Activated CD4-positive, alpha-beta T cell treated with anti-CD3 and anti-CD28 coated beads for 36 hours (primary cell): Measurements from ENCODE around the gene SH3GL1. TPM values are rescaled to one million over a fixed set of nuclear protein-coding genes. Genes with fewer than 3 reads are reported as not detected.

Source experiments
- ATAC-seq: fragments of 200-7000 bp; cut with Tn5 transposase; one replicate; pipeline ENCODE4 v1.10.0; 2021; ENCODE audit warnings: mild to moderate bottlenecking, moderate library complexity
- CTCF ChIA-PET: fragments of 350-600 bp; sonication (Branson Sonifier 250); formaldehyde crosslinking; loops from one replicate; lab custom pipeline; 2021; ENCODE audit warnings: antibody characterized with exemption; lab: Charles Lee
- POLR2A ChIA-PET: fragments of 350-600 bp; sonication (Branson Sonifier 250); formaldehyde crosslinking; loops from one replicate; lab custom pipeline; 2021; ENCODE audit warnings: antibody characterized with exemption, inconsistent platforms; lab: Charles Lee
- DNase-seq: peaks from one replicate; pipeline ENCODE4 v3.0.0-alpha.2; 2020
- H3K27ac Mint-ChIP-seq: one replicate; pipeline ENCODE4 v1.8.0; 2021; ENCODE audit warnings: mixed read lengths
- H3K27me3 Mint-ChIP-seq: one replicate; pipeline ENCODE4 v1.8.0; 2021; ENCODE audit warnings: mixed read lengths
- H3K36me3 Mint-ChIP-seq: one replicate; pipeline ENCODE4 v1.8.0; 2021; ENCODE audit warnings: low read depth, mixed read lengths
- H3K4me1 Mint-ChIP-seq: one replicate; pipeline ENCODE4 v1.8.0; 2021; ENCODE audit warnings: mixed read lengths
- H3K4me3 Mint-ChIP-seq: one replicate; pipeline ENCODE4 v1.8.0; 2021; ENCODE audit warnings: mild to moderate bottlenecking, moderate library complexity, mixed read lengths
- H3K9me3 Mint-ChIP-seq: one replicate; pipeline ENCODE4 v1.8.0; 2021; ENCODE audit warnings: low read depth, mixed read lengths
- intact Hi-C, 2 experiments: fragments of 100-400 bp; cut with DNase I in 1 of 2; cut with micrococcal nuclease in 1 of 2; formaldehyde crosslinking; loops; one replicate each; pipeline versions ENCODE4 v1.14.2 to v1.15.1; 2022 to 2024; cut with DNase I, micrococcal nuclease
- total RNA-seq, 2 experiments: library from RNA; stranded (reverse); gene quantifications; one replicate each; pipeline ENCODE4 v1.2.3, GENCODE V29; 2021

Gene SH3GL1
- total RNA-seq, 2 experiments from 2014 or later: 42.0 to 46.8 TPM

DNA sequence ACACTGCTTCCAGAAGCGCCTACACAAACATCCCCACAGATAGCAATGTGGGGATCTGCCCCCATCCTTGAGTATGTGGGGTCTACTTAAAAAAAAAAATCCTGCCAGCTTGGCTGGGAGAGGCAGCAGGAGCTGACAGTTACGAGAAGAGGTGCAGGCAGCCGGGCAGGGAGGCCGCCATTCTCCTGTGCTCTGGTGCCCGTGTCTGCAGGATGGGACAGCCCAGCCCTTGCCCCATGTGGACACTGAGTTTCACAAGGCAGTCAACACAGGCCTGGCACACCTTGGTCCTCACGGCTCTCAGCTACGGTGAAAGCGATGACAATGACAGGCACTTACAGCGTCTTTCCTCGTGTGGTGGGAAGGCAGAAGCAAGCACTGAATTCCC lies 33.0 kb downstream of the SH3GL1 start:
- H3K27ac Mint-ChIP-seq: peak overlapping the region; percentile 42
- ATAC-seq (no peak), DNase-seq (no peak)
- H3K27me3 Mint-ChIP-seq: no peaks in the 10 kb centered on the region
- ChIA-PET CTCF (interaction anchor here (0.6 to 3.4 kb wide), 2 partner anchors 15 to 55 kb away, joined by 3 to 16 read pairs; no protein-coding TSS in a partner anchor), POLR2A (interaction anchor here (0.7 kb wide), 1 partner anchor 266 kb away, joined by 3 read pairs; no protein-coding TSS in a partner anchor)
- intact Hi-C loops: no loop called here
- H3K36me3 Mint-ChIP-seq: peaks cover 6% of the 10 kb centered on the region
- H3K4me1 Mint-ChIP-seq: peaks cover 34% of the 10 kb centered on the region
- no peaks in the 10 kb centered on the region for H3K9me3 Mint-ChIP-seq
- no peak overlapping the region for H3K4me3 Mint-ChIP-seq

GRCh38 chr19:4366666-4367335 lies 33.5 kb downstream of the SH3GL1 start:
- peaks cover 34% of the 10 kb centered on the region for H3K4me1 Mint-ChIP-seq
- intact Hi-C loops: no loop called here
- ChIA-PET CTCF (interaction anchor here (0.6 to 3.4 kb wide), 2 partner anchors 14 to 55 kb away, joined by 3 to 16 read pairs; no protein-coding TSS in a partner anchor), POLR2A (no interaction called here)
- no peak overlapping the region for H3K4me3 Mint-ChIP-seq
- peaks cover 8% of the 10 kb centered on the region for H3K36me3 Mint-ChIP-seq
- DNase-seq (no peak), ATAC-seq (no peak)
- H3K27me3 Mint-ChIP-seq: no peaks in the 10 kb centered on the region
- H3K27ac Mint-ChIP-seq: peak overlapping the region; percentile 42
- H3K9me3 Mint-ChIP-seq: no peaks in the 10 kb centered on the region

- Mint-ChIP-seq H3K36me3 (peaks cover 8% of the 10 kb centered on the region), H3K27me3 (no peaks in the 10 kb centered on the region), H3K9me3 (no peaks in the 10 kb centered on the region), H3K27ac (peak overlapping the region; percentile 25), H3K4me1 (peaks cover 31% of the 10 kb centered on the region), H3K4me3 (no peak overlapping the region)
- CTCF ChIA-PET: interaction anchor here (3.4 kb wide), 1 partner anchor 13 kb away, joined by 16 read pairs; no protein-coding TSS in a partner anchor
- POLR2A ChIA-PET: no interaction called here
- DNase-seq (no peak), ATAC-seq (no peak)
- intact Hi-C loops: no loop called here
These were observed 34.3 kb downstream of the SH3GL1 start for GRCh38 chr19:4365791-4366665.

DNA sequence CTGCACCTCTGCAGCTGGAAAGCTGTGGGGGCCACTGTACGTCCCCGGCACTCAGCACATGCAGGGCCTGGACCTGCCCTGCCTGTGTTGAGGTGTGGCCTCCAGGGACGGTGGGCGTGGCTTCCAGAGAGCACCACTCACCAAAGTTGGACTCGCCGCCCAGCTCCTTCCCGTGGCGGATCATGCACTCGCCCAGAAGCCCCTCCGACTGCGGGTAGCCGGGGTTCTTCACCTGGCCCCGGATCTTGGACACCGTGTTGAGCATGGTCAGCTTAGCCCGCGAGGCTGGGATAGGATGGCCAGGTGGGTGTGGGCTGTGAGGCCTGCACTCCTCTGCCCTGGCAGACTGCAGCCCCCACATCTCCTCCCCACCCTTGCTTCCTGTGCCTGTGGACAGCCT lies 35.0 kb downstream of the SH3GL1 start:
- ATAC-seq (no peak), DNase-seq (no peak)
- Mint-ChIP-seq H3K4me1 (peaks cover 24% of the 10 kb centered on the region), H3K36me3 (peaks cover 14% of the 10 kb centered on the region), H3K9me3 (no peaks in the 10 kb centered on the region), H3K27me3 (no peaks in the 10 kb centered on the region), H3K4me3 (no peak overlapping the region), H3K27ac (no peak overlapping the region)
- intact Hi-C loops: no loop called here
- CTCF ChIA-PET: interaction anchor here (0.7 to 3.4 kb wide), 3 partner anchors 13 to 426 kb away, joined by 3 to 16 read pairs (median 3); partner anchors contain the start of gene FEM1A
- POLR2A ChIA-PET: no interaction called here

DNA sequence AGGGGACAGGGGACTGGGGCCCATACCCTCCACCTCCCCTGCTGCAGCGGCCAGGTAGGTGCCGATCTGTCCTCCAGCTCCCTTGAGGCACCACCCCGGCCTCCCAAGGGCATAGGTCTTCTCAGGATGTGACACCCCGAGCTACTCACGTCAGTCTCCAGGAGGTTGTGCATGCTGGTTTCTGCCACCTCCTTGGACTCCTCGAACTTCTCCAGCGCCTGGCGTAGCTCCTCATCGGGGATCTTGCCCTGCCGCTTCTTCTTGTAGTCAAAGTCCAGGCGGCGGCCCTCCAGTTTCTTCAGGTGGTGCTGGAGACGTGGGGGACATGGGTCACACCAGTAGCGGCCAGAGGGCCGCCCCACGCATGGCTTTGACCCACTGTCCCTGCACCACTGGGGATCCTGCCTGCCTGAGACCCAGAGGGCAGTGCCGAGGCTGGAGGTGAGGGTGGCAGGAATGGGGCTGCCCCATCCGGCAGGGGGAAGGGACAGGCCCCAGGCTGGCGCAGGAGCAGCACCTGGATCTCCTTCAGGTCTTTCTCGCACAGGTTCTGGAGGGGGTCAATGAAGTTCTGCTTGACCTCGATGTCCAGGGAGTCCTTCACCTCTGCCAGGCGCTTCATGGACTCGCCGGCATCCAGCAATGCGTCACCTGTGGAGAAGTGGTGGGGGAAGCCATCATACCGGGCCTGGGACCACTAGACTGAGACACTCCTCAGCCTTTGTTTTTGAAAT lies 36.6 kb downstream of the SH3GL1 start:
- ChIA-PET POLR2A (no interaction called here), CTCF (interaction anchor here (0.7 kb wide), 1 partner anchor 19 kb away, joined by 3 read pairs; no protein-coding TSS in a partner anchor)
- Mint-ChIP-seq H3K9me3 (no peaks in the 10 kb centered on the region), H3K27ac (no peak overlapping the region), H3K4me1 (peaks cover 10% of the 10 kb centered on the region), H3K36me3 (peaks cover 18% of the 10 kb centered on the region), H3K4me3 (no peak overlapping the region), H3K27me3 (no peaks in the 10 kb centered on the region)
- intact Hi-C loops: no loop called here
- DNase-seq (no peak), ATAC-seq (no peak)

DNA sequence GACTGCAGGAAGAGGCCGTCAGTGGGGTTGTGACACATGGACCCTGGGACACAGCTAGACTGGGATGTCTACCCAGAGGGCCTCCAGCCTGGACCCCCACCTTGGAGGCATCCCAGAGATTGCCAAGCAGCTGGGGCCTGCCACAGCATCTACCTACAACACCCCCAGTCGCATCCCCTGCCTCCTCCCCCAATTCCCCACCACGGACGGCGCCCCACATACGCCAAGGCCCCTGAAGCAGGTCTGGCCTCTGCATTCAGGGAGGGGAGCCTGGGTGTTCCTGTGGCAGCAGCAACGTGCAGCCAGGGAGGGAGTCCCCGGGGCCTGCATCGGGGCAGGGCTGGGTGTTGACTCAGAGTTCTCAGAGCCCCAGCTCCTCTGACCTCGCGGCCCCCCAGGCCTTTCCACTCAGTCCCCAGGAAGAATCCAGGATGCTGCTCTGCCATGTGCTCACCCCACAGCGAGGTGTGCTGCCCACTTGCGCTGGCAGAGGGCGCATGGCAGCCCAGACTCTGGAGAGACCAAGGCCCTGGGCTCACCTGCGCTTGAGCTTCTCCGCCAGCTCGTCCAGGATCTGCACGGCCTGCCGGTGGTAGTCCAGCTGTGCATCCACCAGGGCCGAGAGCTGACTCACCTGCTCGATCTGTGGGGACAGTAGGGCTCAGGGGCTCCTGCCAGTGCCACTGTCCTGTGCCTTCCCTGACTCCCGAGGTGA lies 37.4 kb downstream of the SH3GL1 start:
- intact Hi-C loops: no loop called here
- peaks cover 4% of the 10 kb centered on the region for H3K4me1 Mint-ChIP-seq
- DNase-seq (no peak), ATAC-seq (no peak)
- no peaks in the 10 kb centered on the region for H3K9me3 Mint-ChIP-seq
- peaks cover 18% of the 10 kb centered on the region for H3K36me3 Mint-ChIP-seq
- no peak overlapping the region for H3K27ac Mint-ChIP-seq
- POLR2A ChIA-PET: no interaction called here
- CTCF ChIA-PET: interaction anchor here (0.6 to 1.1 kb wide), 3 partner anchors 19 to 65 kb away, joined by 3 read pairs; no protein-coding TSS in a partner anchor
- H3K4me3 Mint-ChIP-seq: no peak overlapping the region
- no peaks in the 10 kb centered on the region for H3K27me3 Mint-ChIP-seq

GRCh38 chr19:4362101-4362828 lies 38.1 kb downstream of the SH3GL1 start:
- no peaks in the 10 kb centered on the region for H3K27me3 Mint-ChIP-seq
- DNase-seq (no peak), ATAC-seq (no peak)
- POLR2A ChIA-PET: no interaction called here
- no peak overlapping the region for H3K27ac Mint-ChIP-seq
- CTCF ChIA-PET: interaction anchor here (0.6 to 1.1 kb wide), 2 partner anchors 34 to 66 kb away, joined by 3 read pairs; no protein-coding TSS in a partner anchor
- peaks cover 18% of the 10 kb centered on the region for H3K36me3 Mint-ChIP-seq
- H3K4me3 Mint-ChIP-seq: no peak overlapping the region
- intact Hi-C loops: no loop called here
- no peaks in the 10 kb centered on the region for H3K4me1 Mint-ChIP-seq
- H3K9me3 Mint-ChIP-seq: no peaks in the 10 kb centered on the region

DNA sequence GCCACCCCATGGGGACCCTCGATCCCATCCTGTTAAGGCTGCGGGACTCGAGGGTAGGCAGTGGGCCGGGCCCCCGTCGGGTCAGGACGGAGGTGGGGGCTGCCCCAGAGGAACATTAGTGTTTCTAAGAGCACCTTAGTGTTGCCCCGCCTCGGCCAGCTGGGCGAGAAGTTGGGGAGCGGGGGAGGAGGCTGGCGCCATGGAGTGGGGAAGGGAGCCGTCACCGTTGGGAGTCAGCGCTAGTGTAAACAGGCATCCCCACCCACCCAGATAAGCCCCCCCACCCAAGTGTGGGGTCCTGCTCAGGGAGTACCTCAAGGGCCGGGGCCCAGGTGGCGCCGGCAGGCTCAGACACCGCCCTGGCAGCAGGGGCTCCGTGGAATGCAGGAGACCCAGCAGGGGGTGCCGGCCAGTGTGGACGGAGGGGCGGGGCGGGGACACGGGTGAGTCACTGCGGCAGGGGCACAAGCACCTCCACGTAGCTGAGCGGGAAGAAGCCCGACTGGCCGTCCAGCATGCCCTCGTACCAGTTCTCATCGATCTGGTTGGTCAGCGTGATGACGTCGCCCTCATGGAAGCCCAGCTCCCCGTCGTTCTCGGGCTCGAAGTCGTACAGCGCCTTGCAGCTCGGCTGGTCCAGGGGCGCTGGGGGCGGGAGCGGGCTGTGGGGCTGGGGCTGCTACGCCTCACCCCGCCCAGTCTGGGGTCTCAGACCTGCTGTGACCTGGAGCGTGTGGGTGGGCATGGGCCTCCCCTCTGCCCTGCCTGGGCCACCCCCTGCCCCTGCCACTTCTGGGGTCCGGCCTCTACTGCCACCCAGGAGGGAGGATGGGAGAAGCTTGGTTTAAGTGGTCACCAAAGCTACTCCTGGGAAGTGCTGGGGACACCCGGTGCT lies 38.9 kb downstream of the SH3GL1 start:
- intact Hi-C loops: no loop called here
- DNase-seq (no peak), ATAC-seq (no peak)
- no peaks in the 10 kb centered on the region for H3K9me3 Mint-ChIP-seq
- ChIA-PET POLR2A (no interaction called here), CTCF (interaction anchor here (1.1 kb wide), 1 partner anchor 33 kb away, joined by 3 read pairs; no protein-coding TSS in a partner anchor)
- H3K4me1 Mint-ChIP-seq: no peaks in the 10 kb centered on the region
- no peaks in the 10 kb centered on the region for H3K27me3 Mint-ChIP-seq
- peaks cover 18% of the 10 kb centered on the region for H3K36me3 Mint-ChIP-seq
- H3K27ac Mint-ChIP-seq: no peak overlapping the region
- H3K4me3 Mint-ChIP-seq: no peak overlapping the region

DNA sequence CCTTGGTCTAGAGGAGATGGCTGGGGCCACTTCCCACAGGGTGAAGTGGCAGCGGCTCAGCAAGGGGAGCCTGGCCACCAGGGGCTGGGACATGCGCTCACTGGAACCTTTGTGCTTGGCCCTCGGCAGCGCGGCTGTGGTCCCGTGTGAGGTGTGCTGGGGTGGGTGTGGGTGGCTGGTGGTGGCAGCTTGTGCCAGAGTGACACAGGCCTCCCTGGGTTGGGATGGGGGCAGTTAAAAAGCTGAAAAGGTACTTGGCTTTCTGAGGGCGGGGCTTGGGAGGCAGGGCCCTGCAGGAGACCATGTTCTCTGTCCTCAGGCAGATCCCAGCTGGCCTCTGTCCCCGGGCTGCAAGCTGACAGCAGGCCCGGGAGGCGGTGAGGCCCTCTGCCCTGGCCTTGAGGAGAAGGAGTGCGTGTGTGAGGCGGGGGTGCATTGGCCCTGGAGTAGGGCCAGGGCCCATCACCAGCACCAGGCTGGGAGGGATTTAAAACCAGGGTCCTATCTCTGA lies 39.7 kb downstream of the SH3GL1 start:
- Mint-ChIP-seq H3K4me1 (no peaks in the 10 kb centered on the region), H3K36me3 (peaks cover 18% of the 10 kb centered on the region), H3K27ac (no peak overlapping the region), H3K27me3 (no peaks in the 10 kb centered on the region), H3K4me3 (no peak overlapping the region), H3K9me3 (no peaks in the 10 kb centered on the region)
- ATAC-seq (no peak), DNase-seq (no peak)
- intact Hi-C loops: no loop called here
- ChIA-PET POLR2A (no interaction called here), CTCF (no interaction called here)
